Measurements from ENCODE around the gene JARID2.

Gene JARID2

GRCh38 chr6:15331629-15332251, 85.9 kb downstream of the JARID2 start:
- no peak for TF ChIP-seq CTCF (IDR thresholded peaks at IDR 0.05; ENCODE audit: low read depth, low read length)
- no peak overlapping the region for H3K4me3 ChIP-seq (ENCODE audit: low read depth, low read length)

- no peak for TF ChIP-seq CTCF (IDR thresholded peaks at IDR 0.05; ENCODE audit: low read depth, low read length)
- no peak overlapping the region for H3K4me3 ChIP-seq (ENCODE audit: low read depth, low read length)
These were observed 86.6 kb downstream of the JARID2 start for GRCh38 chr6:15332446-15332845.

GRCh38 chr6:15335385-15335784, 89.5 kb downstream of the JARID2 start:
- no peak overlapping the region for H3K4me3 ChIP-seq (ENCODE audit: low read depth, low read length)
- no peak for TF ChIP-seq CTCF (IDR thresholded peaks at IDR 0.05; ENCODE audit: low read depth, low read length)

GRCh38 chr6:15335916-15336315, 90.0 kb downstream of the JARID2 start:
- no peak overlapping the region for H3K4me3 ChIP-seq (ENCODE audit: low read depth, low read length)
- TF ChIP-seq CTCF (IDR thresholded peaks at IDR 0.05; ENCODE audit: low read depth, low read length): no peak

- H3K4me3 ChIP-seq (ENCODE audit: low read depth, low read length): no peak overlapping the region
- no peak for TF ChIP-seq CTCF (IDR thresholded peaks at IDR 0.05; ENCODE audit: low read depth, low read length)
These were observed 91.2 kb downstream of the JARID2 start for GRCh38 chr6:15336900-15337560.

- no peak overlapping the region for H3K4me3 ChIP-seq (ENCODE audit: low read depth, low read length)
- TF ChIP-seq CTCF (IDR thresholded peaks at IDR 0.05; ENCODE audit: low read depth, low read length): no peak
These were observed 91.7 kb downstream of the JARID2 start for GRCh38 chr6:15337582-15337981.

GRCh38 chr6:15338476-15338875, 92.6 kb downstream of the JARID2 start:
- H3K4me3 ChIP-seq (ENCODE audit: low read depth, low read length): no peak overlapping the region
- no peak for TF ChIP-seq CTCF (IDR thresholded peaks at IDR 0.05; ENCODE audit: low read depth, low read length)
